HG03060 (cell line): ENCODE results near the gene COA1.
"Not testable (repeated sequence)": the region's sequence is repeated elsewhere in the genome, so short reads cannot be mapped to it uniquely, and the experiment has no call there.

Experiments
- ATAC-seq: cut with Tn5 transposase; IDR thresholded peaks from one replicate; pipeline ENCODE4 v1.9.1; 2021; ENCODE audit warnings: low read depth, moderate number of reproducible peaks; ENCODE audit not compliant: unreplicated experiment

The COA1 gene

DNA sequence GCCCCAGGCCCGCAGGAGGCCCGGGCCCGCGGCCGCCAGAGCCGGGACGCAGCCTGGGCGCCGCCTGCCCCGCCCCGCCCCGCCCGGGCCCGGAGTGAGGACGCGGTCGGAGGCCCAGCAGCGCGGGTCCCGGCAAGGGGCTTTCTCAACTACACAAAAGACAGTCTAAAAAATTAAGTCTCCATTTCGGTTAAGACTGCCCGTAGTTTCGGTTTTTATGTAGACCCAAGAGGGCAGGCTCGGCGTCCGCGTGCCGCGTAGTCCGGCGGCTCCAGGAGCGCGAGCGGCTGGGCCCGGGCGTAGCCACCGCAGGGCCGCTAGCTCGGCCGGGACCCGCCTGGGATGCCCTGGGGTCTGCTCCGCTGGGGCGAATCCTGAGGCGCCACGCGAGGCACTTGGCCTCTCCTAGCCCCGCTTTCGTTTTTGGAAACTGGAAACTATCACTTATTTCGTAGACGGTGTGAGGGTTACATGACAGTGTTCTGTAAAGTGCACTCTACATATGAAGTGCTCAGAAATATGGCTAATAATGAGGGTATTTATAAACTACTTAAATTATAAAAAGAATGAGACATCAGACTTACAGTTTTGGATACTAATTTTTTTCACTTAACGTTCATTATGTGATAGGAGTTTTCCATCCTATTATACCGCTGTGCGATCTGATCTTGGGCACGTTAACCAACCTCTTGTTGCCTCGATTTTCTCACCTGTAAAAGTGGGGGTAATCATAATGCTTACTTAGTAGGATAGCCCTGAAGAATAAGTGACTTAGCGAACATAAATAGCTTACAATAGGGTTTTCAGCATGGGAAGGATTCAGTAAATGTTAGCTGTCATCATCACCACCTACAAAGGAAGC lies 29.7 kb upstream of the COA1 start:
- no peak for ATAC-seq

GRCh38 chr7:43758029-43758821 lies 28.9 kb upstream of the COA1 start, which contains the start of gene BLVRA:
TSS of gene BLVRA (plus strand) at chr7:43758680. CDS start at chr7:43771159, 12,479 bp downstream.
- no peak for ATAC-seq

DNA sequence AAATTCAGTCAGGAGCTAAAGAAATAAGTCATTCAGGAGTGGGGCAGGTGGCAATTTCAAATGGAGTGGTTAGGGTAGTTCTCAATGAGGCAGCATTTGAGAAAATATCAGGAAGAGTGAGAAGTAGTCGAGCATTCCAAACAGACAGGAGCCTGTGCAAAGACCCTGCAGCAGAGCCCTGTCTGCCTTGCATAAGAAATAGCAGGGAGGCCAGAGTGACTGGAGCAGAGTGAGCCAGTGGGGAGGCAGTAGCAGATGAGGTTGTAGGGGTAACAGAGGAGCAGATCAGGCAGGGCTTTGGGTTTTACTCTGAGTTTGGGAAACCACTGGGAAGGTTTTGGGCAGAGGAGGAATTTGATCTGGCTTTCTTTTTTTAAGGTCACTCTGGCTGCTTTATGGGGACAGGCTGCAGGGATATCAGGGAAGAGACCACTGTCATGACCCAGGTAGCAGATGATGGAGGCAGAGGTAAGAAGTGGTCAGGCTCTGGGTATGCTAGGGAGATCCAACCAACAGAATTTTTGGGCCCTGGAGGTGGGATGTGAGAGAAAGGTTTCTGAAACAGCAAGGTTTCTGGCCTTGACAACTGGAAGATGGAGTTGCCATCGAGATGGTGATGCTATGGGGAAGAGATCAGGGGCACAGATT lies 27.9 kb upstream of the COA1 start:
- no peak for ATAC-seq

DNA sequence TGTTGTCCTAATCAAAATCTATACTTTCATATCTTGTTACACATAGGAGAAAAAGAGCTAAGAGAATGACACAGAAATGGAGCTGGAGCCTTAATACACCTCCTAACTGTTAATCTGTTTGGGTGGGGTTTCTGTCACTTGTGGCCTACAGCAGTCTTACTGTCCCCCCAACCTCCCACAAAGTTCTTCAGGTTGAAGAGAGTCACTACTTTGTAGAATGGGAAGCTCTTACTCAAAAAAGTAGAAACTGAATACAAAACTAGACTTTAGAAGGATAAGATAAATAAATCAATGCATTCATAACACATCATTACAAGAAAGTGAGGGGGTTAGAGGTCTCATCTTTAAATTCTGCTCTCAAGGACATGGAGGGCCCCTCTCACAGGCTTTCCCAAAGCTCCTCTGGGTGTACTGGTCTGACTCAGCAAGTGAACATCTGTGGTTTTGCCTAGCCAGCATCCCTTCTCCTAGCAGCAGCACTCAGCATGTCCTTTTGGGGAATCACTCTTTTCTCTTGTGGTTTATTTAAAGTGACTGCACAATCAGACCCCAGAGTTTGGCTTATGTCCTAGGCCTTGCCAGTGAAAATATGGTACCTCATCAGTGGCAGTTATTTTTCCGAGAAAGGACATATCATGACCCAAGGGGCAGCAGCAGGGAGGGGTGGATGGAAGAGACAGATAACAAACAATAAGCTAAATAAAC lies 27.2 kb upstream of the COA1 start:
- ATAC-seq, result no peak

- ATAC-seq, result no peak
Measured at GRCh38 chr7:43754596-43754995, 25.3 kb upstream of the COA1 start.

GRCh38 chr7:43753843-43754242 lies 24.5 kb upstream of the COA1 start:
- no peak for ATAC-seq

GRCh38 chr7:43753271-43753810 lies 24.0 kb upstream of the COA1 start:
- ATAC-seq, result no peak

DNA sequence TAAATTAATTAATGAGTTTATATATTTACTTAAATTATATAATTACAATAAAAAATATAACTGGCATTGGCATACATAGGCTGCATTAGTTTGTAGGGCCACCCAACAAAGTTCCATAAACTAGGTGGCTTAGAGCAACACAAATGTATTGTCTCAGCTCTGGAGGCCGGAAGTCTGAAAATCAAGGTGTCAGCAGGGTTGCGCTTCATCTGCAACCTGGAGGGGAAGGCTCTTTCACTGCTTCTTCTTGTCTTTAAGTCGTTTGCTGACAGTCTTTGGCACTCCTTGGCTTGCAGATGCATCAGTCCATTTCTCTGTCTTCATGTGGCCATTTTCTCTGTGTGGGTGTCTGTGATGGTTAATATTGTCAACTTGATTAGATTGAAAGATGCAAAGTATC lies 23.1 kb upstream of the COA1 start:
- ATAC-seq, result no peak

DNA sequence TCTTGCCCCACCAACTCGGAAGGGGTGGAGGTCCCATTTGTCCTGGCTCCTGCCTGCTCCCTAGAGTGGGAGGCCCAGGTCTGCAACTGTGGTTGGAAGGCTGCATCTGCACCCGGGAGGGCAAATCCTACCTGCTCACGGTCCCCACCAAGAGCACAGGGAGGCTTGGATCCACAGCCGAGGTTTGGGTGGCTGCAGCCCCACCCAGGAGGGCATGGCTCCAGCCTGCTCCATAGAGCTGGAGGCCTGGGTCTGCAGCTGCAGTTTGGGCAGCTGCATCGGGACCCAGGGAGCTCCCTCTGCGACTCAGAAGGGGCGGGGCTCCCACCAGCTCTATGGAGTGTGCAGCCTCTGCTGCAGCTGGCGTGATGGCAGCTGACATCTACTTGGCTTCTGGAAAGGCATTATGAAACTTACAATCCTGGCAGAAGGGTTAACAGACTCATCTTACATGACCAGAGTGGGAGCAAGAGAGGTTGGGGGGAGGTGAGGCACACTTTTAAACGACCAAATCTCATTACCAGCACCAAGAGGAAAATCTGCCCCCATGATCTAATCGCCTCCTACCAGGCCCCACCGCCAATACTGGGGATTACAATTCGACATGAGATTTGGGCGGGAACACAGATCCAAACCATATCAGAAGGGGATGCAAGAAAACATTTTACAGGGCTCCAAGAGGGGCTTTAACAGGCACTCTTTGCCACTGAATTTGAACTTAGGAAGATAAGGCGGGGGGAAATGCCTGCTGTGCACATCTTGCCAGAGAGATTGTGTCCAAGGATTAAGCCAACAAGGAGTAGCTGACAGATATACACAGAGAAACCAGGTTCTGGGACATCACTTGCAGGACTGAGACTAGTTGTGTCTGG lies 20.9 kb upstream of the COA1 start:
- ATAC-seq, result no peak

- ATAC-seq, result no peak
Measured at GRCh38 chr7:43749383-43749940, 20.1 kb upstream of the COA1 start.

- ATAC-seq, result no peak
Measured at GRCh38 chr7:43747328-43748105, 18.2 kb upstream of the COA1 start.

DNA sequence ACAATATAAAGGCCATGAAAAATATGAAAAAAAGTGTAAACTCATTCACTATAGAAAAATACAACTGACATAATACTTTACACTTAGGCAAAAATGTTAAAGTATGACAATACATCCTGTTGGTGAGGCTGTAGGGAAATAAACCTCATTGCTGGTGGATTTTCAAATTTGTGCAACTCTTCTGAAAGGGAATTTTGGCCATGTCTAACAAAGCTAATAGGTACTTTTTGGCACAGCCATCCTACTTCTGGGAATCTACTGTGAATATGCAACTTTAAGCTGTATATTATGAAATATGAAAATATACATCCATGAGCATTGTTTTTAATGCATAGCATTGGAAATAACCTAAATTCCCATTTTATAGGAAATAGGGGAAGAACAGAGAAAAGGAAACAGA lies 13.4 kb upstream of the COA1 start:
- no peak for ATAC-seq

DNA sequence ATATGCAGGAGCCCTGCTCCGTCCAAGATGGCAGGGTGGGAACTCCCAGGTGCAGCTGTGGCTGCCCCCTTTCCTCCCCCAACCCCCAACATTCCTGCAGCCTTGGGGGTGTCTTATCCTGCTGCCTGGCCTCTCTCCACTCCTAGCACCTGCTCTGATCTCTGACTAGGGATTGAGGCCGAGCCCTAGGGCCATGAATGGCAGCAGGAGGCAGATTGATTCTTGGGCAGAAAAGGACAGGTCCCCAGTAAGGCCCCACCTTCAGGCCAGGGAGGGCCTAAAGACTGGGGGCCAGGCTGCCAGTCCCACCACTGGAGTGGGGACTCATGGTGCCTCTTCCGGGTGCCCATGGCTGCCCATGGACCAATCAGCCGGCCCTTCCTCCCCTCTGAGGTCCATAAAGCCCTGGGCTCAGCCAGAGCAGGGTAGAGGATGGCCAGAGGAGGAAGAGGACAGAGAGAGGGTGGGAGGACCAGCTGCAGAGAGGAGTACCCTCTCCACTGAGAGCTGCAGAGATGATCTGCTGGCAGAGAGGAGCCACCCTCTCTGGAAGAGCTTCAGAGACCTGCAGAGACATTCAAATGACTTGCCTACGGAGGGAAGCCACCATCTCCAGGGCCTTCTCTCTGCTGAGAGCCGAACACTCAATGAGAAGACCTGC lies 8.3 kb upstream of the COA1 start:
- no peak for ATAC-seq

GRCh38 chr7:43735802-43736603 lies 6.7 kb upstream of the COA1 start:
- peak; percentile 65 for ATAC-seq

DNA sequence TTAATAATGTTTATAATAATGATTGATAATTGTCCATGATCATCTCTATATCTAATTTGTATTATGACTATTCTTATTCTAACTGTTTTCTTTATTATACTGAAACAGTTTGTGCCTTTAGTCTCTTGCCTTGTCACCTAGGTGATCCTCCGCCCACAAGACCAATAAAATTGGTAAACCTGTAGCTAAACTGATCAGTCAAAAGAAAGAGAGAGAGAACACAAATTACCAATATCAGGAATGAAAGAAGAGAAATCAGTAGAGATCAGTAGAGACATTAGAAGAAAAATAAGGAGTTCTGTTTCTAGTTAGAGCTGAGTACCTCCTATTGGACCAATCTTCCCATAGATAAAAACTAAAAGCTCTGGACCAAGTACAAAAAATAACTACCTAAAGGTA lies 6.1 kb upstream of the COA1 start:
- no peak for ATAC-seq

DNA sequence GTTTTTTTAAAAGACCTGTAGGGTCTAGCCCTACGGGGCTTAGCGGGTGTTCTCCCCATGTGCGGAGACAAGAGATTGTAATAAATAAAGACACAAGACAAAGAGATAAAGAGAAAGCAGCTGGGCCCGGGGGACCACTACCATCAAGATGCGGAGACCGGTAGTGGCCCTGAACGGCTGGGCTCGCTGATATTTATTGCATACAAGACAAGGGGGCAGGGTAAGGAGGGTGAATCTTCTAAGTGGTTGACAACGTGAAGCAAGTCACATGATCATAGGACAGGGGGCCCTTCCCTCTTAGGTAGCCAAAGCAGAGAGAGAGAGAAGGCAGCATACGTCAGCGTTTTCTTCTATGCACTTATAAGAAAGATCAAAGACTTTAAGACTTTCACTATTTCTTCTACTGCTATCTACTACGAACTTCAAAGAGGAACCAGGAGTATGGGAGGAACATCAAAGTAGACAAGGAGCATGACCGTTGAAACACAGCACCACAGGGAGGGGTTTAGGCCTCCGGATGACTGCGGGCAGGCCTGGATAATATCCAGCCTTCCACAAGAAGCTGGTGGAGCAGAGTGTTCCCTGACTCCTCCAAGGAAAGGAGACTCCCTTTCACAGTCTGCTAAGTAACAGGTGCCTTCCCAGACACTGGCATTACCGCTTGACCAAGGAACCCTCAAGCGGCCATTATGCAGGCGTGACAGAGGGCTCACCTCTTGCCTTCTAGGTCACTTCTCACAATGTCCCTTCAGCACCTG lies 5.4 kb upstream of the COA1 start:
- ATAC-seq, result not testable (repeated sequence)
